AG09309 (cell line): Measurements from ENCODE around the gene PRKAG2.

Experiments
- DNase-seq: peaks from one replicate; pipeline ENCODE4 v3.0.0-alpha.2; 2010; ENCODE audit warnings: low read depth
- H3K4me3 ChIP-seq: 2 replicates; pipeline ENCODE4 v1.5.1; 2011; ENCODE audit warnings: mild to moderate bottlenecking, low read depth, low read length, moderate library complexity; ENCODE audit not compliant: control insufficient read depth
- TF ChIP-seq, protein P1 (sequence below): IDR thresholded peaks from 2 replicates; pipeline ENCODE4 v1.5.1; 2011; ENCODE audit warnings: mild to moderate bottlenecking, low read depth, low read length, inconsistent platforms; ENCODE audit not compliant: insufficient read depth, control insufficient read depth; ENCODE audit errors: missing control alignments

Gene PRKAG2

DNA sequence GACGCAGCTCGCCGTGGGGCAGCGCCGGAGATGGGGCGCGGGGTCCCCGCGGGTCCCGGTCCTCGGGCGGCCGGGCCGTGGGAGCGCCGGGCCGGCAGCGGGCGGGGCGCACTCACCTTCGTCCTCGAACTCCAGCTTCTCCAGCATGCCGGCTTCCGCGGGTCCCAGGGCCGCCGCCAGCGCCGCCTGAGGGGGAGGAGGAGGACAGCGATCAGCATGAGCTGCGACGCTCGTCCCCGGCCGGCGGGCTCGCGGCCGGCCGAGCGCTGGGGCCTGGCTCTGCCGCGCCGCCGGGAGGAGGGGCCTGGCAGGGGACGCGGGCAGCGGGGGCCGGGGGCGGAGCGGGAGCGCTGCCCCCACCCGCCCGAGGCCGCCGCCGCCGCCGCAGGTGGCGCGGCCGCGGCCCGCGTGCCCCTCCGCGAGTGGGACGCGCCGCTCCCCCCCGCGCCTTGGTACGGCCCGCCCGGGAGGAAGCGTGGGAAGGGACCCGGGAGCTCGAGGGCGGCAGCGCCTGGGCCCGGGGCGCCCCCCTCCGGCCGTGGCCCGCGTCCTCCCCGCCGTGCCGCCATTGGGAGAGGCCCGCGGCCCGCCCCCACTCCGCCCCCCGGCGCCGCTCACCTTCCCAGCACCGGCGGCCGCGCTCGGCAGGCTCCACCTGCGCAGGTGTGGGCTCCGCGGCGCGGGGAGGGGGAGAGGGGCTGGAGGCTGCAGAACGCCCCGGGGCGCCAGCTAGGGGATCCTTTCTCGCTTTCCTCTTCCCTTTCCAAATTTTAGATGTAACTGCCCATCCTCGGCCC, 244.8 kb downstream of the PRKAG2 start:
- peak overlapping the region; percentile 68 for H3K4me3 ChIP-seq
- TF ChIP-seq, protein P1, sequence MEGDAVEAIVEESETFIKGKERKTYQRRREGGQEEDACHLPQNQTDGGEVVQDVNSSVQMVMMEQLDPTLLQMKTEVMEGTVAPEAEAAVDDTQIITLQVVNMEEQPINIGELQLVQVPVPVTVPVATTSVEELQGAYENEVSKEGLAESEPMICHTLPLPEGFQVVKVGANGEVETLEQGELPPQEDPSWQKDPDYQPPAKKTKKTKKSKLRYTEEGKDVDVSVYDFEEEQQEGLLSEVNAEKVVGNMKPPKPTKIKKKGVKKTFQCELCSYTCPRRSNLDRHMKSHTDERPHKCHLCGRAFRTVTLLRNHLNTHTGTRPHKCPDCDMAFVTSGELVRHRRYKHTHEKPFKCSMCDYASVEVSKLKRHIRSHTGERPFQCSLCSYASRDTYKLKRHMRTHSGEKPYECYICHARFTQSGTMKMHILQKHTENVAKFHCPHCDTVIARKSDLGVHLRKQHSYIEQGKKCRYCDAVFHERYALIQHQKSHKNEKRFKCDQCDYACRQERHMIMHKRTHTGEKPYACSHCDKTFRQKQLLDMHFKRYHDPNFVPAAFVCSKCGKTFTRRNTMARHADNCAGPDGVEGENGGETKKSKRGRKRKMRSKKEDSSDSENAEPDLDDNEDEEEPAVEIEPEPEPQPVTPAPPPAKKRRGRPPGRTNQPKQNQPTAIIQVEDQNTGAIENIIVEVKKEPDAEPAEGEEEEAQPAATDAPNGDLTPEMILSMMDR = no peak
- DNase-seq = no peak

DNA sequence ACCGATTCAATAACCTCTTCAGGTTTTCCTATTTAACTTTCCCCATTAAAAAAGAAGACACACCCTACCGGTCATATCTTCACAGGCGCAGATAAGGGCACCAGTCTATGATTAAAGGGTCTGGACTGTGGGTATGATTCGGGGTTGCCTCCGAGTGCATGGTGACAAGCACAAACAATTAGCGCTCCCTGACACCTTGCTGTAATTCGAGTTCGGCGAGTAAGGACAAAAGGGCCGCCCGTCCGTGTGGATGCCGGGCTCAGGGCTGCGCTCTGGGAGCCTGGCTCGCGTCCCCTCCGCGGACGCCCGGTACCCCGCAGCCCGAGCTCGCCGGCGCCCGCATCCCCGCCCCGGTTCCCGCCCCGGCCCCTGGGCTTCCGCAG, 245.4 kb downstream of the PRKAG2 start:
- peak overlapping the region; percentile 68 for H3K4me3 ChIP-seq
- TF ChIP-seq, protein P1 = peak; percentile 19
- no peak for DNase-seq

DNA sequence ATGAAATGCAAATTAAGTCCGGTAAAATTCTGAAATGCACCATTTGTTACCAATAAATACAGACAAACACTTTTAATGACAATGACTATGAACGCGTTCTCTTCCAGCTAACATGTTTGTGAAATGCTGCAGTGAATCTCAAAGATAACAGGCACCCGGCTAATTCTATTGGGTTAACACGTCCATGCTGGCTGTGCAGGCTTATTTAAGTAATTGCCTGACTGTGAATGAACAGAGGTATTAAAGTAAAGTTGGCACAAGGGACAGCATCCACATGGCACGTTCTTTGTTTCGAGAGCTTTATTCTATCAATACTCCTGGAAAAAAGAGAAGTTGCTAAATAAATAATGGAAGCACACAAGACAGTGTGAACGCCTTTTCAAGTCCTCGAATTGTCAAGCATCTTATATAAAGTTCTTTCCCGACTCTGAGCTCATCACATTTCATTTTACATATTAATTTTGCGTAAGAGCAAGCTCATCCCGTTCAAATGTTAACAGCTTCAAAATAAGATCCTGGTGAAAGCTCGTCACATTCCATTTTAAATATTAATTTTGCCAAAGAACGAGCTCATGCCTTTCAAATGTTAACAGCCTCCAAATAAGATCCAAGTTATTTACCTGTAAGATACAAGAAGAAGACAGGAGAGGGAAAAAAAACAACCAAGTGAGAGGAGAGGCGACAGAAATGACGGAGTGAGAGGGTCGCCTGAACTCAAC, 245.9 kb downstream of the PRKAG2 start:
- H3K4me3 ChIP-seq = peak overlapping the region; percentile 68
- no peak for DNase-seq
- TF ChIP-seq, protein P1 = no peak

DNA sequence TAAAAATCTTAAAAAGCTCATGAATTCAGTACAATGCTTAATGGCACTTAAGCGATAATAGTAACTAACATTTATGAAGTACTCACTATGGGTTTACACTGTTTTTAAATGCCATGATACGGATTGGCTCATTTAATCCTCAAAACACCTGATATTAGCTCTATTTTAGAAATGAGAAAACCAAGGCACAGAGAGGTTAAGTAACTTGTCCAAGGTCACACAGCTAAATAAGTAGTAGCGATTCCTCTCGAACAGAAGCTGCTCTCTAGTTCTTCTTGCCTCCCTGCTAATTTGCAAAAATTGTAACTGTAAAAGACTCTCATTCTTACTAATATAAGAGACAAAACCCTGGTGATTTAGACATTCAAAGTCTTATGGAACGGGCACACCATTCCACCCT, 246.6 kb downstream of the PRKAG2 start:
- DNase-seq = no peak
- no peak overlapping the region for H3K4me3 ChIP-seq
- TF ChIP-seq, protein P1 = no peak

DNA sequence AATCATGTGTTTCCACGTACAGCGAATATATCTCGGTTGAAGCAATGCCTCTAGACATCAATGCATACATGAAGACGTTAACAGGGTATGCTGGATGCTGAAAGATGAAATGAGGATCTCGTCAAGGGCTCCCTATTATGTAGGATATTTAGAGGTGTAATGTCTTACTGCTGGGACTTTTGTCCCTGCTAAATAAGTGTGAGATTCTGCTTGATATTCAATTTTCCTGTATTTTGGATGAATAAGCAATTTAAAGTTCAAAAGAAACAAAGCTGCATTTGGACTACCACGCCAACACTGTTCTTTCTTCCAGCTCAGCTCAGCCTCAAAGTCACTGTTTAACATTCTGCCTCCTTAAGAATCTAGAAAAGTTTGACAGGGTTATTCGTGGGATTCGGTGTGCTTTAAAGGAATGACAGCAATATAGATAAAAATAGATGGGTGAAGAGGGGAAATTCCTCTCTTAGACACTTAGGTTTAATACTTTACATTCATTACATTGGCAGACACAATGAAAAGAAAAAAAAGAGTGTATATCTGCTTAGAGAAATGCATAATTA, 247.1 kb downstream of the PRKAG2 start:
- no peak for DNase-seq
- TF ChIP-seq, protein P1 = no peak
- H3K4me3 ChIP-seq = no peak overlapping the region

DNA sequence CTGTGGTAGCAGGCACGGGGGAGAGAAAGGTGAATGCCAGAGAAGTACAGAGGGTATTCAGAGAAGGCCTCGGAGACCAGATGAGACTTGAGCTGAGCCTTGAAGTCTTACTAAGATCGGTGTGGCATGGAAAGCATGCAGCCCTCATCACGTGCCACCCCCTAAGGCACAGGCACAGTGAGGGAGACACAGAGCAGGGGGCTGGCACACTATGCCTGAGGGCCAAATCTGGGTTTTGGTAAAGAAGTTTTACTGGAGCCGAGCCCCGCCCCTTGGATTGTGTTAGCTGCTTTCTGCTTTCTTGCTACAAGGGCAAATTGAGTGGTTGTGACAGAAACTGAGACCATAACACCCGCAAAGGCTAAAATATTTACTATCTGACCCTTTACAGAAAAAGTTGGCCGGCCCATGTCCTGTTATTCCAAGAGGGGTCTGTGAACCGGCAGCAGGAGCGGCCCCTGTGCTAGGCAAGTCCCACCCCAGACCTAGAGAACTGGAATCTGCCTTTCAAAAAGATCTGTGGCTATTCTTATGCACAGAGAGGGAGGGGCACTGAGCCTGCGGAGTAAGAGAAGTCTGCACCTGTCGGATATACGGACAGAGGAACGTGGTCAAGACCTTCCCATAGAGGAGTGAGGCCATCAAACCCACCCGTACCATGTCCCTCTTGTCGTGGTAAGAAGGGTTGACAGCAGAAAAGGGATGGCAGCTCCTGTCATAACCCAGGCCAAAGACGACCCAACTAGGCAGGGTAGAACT, 247.9 kb downstream of the PRKAG2 start:
- H3K4me3 ChIP-seq = no peak overlapping the region
- no peak for DNase-seq
- TF ChIP-seq, protein P1 = no peak
